Stimulated activated naive CD8-positive, alpha-beta T cell treated with anti-CD3 and anti-CD28 coated beads, Interleukin-15, Interleukin-2, amounts not matched to agents 100 U/mL and 50 U/mL, for 24 hours (primary cell): ENCODE measurements around the gene KRTAP4-11.
"Not testable (repeated sequence)": the region's sequence is repeated elsewhere in the genome, so short reads cannot be mapped to it uniquely, and the experiment has no call there.

ENCODE experiments used
- ATAC-seq: fragments of 150-1000 bp; cut with Tn5 transposase; one replicate; pipeline ENCODE4 v1.10.0; 2021
- DNase-seq: peaks from one replicate; pipeline ENCODE4 v3.0.0; 2021

KRTAP4-11 gene

DNA sequence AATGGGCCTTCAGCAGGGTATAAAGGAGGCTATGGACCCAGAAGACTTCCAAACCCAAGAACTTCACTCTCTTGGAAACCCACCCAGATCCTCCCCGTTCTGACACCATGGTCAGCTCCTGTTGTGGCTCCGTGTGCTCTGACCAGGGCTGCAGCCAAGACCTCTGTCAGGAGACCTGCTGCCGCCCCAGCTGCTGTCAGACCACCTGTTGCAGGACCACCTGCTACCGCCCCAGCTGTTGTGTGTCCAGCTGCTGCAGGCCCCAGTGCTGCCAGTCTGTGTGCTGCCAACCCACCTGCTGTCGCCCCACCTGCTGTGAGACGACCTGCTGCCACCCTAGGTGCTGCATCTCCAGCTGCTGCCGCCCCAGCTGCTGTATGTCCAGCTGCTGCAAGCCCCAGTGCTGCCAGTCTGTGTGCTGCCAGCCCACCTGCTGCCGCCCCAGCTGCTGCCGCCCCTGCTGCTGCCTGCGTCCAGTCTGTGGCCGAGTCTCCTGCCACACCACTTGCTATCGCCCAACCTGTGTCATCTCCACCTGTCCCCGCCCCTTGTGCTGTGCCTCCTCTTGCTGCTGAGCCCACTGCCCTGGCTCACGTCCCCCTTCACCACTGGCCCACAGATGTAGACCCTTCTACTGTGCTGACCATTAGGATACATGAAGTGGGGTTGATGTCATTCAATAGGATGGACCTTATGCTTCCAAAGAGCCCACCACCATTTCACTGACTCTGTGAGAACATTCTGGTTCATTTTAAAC lies 33.9 kb downstream of the KRTAP4-11 start, which contains the start of gene KRTAP4-7:
Gene KRTAP4-7, plus strand, starts transcription at position 51 of the 757 bp plus-strand sequence. Its CDS starts 57 bp downstream, at position 108.
- not testable (repeated sequence) for DNase-seq, ATAC-seq

DNA sequence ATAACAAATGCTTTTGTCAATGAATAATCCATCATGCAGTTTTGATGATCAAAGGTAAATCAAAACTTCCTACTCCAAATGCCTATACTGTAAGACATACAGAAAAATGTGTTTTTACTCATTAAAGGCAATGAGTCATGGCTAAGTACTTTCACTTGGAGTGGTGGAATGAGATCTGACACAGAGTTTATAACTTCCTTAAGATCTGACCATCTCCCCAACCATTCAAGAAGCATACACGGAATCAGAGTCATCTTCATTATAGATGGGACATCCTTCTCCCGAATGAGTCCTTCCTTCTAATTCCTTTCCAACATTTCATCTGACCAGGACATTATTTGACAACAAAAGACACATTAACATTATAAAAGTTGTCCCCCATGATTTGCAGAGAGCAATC lies 34.7 kb downstream of the KRTAP4-11 start:
- not testable (repeated sequence) for DNase-seq, ATAC-seq

DNA sequence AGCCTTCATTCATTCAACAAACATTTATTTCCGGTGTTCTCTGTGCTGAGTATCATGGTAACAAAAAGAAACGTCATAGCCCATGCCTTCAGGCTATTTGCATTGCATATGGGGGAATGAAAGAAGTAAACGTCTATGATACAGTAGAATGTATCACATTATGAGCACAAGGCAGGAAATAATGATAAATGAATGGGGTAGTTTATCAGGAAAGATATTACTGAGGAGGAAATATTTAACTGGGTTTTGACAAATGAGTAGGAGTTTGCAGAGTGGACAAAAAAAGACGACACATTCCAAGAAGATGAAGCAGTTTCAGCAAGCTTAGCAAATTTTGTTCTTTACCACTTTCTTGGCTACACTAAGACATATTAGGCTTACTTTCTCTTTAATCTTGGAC lies 35.5 kb downstream of the KRTAP4-11 start:
- ATAC-seq (no peak), DNase-seq (no peak)

DNA sequence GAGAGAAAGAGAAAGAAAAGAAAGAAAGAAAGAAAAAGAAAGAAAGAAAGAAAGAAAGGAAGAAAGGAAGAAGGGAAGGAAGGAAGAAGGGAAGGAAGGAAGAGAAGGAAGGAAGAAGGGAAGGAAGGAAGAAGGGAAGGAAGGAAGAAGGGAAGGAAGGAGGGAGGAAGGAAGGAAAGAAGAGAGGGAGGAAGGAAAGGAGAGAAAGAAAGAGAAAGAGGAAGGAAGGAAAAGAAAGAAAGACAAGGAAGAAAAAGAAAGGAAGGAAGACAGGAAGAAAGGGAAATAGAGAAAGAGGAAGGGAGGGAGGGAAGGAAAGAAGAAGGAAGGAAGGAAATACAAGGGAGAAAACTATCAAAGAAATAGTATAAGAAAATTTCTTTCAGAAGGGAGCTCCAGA lies 41.4 kb downstream of the KRTAP4-11 start:
- no peak for DNase-seq
- no peak for ATAC-seq

- ATAC-seq, result no peak
These were observed 44.5 kb downstream of the KRTAP4-11 start for GRCh38 chr17:41073676-41074075.

GRCh38 chr17:41071606-41072360 lies 46.4 kb downstream of the KRTAP4-11 start:
- no peak for ATAC-seq
- DNase-seq, result no peak

More at GRCh38 chr17:41073676-41074075, 44.5 kb downstream of the KRTAP4-11 start:
- DNase-seq, result no peak

DNA sequence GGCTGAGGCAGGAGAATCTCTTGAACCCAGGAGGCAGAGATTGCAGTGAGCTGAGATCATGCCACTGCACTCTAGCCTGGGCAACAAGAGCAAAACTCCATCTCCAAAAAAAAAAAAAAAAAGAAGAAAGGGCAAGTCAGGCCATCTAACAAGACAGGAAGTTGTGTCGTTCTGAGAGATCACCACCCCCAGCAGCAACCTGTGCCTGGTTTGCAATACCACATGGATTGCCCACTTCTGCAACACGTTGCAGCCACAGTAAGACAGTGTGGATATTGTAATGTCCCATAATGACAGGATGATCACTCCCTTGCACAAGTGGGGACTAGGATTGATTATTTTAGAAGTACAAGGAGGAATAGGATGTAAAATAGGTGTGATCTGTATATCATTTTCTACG lies 49.1 kb downstream of the KRTAP4-11 start:
- ATAC-seq (no peak), DNase-seq (no peak)

DNA sequence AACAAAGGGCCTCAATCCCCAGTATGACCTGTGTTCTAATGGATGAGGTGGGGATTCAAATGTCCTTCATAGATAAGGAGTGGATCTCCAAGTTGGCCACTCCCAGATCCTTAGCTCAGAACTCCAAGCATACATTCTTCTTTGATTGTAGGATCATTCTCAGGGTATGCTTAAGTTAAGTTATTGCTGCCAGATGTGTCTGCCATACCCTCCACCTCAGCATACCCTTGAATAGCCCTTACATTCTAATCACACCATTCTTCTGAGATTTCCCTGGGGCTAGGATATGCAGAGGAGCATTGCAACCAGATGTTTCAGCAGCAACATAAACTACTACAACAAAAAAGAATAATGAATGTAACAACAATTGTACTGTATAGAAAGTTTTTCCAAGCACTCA lies 50.9 kb downstream of the KRTAP4-11 start:
- DNase-seq (no peak), ATAC-seq (no peak)
